AG10803 (cell line): Measurements from ENCODE around the gene OR6S1.
"Not testable (repeated sequence)": the region's sequence is repeated elsewhere in the genome, so short reads cannot be mapped to it uniquely, and the experiment has no call there.

Experiments
- DNase-seq: peaks from one replicate; pipeline ENCODE4 v3.0.0; 2010; ENCODE audit warnings: low read depth
- H3K4me3 ChIP-seq: 2 replicates; pipeline ENCODE4 v1.5.1; 2011; ENCODE audit warnings: mild to moderate bottlenecking, low read length, control low read depth
- TF ChIP-seq, protein P1 (sequence below): conservative IDR thresholded peaks from 2 replicates; pipeline ENCODE4 v1.5.1; 2011; ENCODE audit warnings: mild to moderate bottlenecking, low read length, control low read depth, inconsistent platforms

The OR6S1 gene

DNA sequence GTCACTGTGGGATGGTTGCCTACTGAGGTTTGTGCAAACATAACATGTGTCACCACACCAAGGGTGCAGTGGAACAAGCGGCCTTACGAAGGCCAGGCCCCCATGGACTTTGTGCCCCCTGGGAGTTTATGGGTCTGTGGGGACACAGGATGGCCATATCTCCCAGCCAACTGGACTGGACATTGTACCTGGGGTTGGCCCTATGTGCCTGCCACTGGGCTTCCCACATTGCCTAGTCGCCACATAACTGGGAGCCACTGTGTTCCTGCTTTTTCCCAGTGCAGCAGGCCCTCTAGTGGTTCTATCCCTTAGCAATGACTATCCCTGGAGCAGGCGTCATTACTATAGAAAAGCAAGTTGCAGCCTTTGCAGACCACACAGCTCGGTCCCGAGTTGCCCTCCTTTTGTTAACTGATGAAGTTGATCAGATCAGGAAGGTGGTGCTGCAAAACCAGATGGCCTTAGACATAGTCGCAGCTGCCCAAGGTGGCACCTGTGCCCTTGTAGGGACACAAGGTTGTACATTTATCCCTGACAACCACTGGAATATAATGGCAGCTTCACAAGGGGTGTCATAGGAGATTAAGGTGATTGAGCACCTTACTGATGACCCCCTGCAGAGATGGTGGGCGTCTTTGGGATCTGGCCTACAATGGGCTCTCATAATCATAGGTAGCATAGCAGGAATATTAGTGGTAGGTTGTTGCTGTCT is 35.1 kb downstream of the OR6S1 start:
- TF ChIP-seq, protein P1, sequence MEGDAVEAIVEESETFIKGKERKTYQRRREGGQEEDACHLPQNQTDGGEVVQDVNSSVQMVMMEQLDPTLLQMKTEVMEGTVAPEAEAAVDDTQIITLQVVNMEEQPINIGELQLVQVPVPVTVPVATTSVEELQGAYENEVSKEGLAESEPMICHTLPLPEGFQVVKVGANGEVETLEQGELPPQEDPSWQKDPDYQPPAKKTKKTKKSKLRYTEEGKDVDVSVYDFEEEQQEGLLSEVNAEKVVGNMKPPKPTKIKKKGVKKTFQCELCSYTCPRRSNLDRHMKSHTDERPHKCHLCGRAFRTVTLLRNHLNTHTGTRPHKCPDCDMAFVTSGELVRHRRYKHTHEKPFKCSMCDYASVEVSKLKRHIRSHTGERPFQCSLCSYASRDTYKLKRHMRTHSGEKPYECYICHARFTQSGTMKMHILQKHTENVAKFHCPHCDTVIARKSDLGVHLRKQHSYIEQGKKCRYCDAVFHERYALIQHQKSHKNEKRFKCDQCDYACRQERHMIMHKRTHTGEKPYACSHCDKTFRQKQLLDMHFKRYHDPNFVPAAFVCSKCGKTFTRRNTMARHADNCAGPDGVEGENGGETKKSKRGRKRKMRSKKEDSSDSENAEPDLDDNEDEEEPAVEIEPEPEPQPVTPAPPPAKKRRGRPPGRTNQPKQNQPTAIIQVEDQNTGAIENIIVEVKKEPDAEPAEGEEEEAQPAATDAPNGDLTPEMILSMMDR: peak; percentile 54
- peak; percentile 12 for DNase-seq

DNA sequence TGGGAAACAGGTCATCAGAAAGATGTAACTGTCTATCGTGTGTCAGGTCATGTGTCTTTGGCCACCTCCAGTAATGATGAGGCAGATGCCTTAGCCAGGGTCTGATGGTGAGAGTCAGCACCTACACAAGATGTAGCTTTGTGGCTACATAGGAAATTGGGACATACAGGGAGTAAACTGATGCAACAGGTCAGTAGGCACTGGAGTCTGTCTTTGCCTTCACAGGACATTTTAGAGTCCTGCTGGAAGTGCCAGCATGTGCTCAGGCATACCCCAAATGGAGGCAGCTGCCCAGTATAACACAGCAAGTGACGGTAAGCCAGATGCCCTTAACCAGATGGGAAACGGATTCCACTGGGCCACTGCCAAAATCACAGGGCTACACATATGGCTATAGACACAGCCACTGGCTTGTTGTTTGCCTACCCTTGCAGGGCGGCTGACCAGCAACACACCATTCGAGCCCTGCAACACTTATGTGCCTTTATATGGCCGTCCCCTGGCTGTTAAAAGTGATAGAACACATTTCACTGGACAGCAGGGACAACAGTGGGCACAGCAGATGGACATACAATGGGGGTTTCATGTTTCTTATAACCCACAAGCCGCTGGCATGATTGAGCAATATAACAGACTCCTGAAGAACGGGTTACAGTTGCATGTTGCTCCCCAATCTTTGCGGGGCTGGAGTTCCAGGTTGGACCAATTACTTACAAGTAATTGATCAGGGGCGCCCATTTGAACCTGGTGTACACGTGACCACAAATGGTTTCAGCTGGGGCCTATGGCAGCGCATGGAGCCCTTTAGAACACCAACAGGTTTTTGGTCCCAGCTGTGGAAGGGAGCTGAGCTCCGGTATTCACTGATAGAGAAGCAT is 37.4 kb downstream of the OR6S1 start:
- TF ChIP-seq, protein P1: no peak
- no peak for DNase-seq
- H3K4me3 ChIP-seq: no peak overlapping the region

More for the DNA sequence above, 35.1 kb downstream of the OR6S1 start:
- H3K4me3 ChIP-seq: no peak overlapping the region

DNA sequence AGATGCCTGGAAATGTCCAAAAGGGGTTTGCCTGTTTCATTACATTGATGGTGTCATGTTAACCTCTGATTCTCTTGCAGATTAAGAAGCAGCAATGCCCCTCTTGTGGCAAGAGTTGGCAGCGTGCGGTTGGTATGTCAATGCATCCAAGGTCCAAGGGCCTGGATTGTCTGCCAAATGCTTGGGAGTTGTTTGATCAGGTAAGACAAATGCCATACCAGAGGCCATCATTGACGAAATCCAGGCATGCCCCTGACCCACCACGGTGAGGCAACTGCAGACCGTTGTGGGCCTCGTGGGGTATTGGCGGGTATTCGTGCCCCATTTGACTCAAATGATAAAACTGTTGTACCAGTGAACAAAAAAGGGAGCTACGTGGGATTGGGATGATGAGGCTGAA is 38.9 kb downstream of the OR6S1 start:
- no peak for DNase-seq
- H3K4me3 ChIP-seq: no peak overlapping the region
- TF ChIP-seq, protein P1: no peak

DNA sequence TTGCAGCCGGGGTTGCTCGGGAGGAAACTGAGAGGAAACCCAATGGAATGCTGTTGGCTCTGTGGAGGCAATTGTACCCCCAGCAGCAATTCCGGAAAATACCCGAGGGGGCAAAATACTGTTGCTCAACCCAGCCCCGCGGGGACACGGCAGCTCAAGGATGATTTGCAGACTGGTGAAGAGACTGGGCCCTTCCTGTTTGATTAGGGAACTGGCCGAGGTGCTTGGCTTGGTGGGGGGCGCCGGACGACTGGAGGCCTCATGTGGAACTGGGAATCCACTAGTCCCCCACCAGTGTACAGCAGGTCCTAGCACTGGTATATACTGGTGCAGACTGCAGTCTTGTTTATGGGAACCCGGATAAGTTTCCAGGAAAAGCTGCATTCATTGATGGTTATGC is 40.0 kb downstream of the OR6S1 start:
- no peak for DNase-seq
- TF ChIP-seq, protein P1: no peak
- no peak overlapping the region for H3K4me3 ChIP-seq

DNA sequence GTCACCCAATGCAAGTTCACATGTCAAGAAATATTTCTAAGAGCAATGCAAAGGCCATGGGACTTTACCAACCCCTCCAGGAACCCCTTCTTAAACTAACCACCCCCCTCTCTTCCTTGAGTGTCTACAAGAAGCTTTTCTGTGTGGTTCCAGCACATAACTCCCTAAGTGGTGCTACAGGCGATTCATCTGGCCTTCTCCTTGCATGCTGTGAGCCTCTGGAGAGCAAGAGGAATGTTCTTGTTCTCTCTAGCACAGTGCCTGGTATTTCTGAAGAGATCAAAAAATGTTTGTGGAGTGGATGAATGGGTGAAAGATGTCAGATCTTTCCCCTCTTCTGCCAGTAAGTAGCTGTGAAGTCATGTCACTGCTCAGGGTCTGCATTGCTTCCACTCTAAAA is 44.4 kb downstream of the OR6S1 start:
- no peak overlapping the region for H3K4me3 ChIP-seq
- DNase-seq: no peak
- TF ChIP-seq, protein P1: no peak

DNA sequence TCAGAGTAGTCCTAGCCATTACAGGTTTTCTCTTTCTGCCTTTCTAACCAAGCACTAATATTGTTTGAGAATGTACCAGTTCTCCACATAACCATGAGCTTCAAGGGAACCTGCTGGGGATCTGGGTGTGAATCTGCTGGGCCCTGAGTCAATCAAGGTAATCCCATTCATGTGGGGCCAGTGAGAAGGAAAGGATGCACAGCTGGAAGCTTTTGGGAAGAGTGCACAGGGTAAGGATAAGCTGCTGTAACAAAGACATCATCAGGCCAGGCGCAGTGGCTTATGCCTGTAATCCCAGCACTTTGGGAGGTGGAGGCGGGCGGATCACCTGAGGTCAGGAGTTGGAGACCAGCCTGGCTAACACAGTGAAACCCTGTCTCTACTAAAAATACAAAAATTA is 45.8 kb downstream of the OR6S1 start:
- H3K4me3 ChIP-seq, DNase-seq: not testable (repeated sequence)

DNA sequence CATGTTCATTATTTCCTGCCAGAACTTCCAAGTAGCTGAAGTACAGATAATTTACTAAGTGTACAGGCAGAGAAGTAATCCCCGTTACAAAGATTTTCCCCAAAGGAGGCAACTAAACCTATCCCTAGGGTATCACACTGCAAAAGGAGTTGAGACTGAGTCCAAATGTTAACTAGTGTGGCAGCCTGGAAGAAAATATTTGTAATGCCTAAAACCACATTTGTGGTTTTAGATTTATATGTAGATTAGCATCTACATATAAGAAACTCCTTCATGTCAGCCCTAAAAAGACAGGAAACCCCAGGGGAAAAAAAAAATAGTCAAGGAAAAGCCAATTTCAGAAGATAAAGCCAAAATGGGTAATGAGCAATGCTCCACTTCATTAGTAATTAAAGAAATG is 48.9 kb downstream of the OR6S1 start:
- TF ChIP-seq, protein P1: no peak

More for the DNA sequence above, 48.9 kb downstream of the OR6S1 start:
- no peak overlapping the region for H3K4me3 ChIP-seq
- no peak for DNase-seq
